Kasumi-1 (cell line): Measurements from ENCODE around the gene MROH2B.

Experiments used
- DNase-seq, 2 experiments: peaks; one replicate each; lab custom pipeline; 2025; lab: John Stamatoyannopoulos, UW

The MROH2B gene

DNA sequence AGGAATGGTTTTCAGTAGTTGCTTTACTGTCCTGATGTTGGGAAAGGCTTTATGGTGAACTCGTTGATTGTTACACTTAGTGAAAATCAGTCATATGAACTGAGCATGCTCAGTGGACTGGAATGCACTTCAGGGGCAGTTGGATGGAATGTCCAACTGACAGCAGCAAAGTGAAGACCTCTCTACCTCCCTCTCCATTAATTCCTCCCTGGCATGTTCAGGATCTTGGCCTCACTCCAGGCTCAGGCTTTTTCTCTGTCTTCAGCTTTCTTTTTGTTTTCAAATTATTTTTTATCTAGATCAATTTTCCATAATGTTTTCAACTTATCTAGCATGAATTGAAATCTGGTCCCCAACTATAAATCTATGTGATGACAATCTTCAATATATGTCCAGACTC, at the start of gene MROH2B:
Gene MROH2B (minus strand): TSS at position 101 of the 400 bp plus-strand sequence. CDS start 490 bp downstream, outside the sequence.
- no peak for DNase-seq

DNA sequence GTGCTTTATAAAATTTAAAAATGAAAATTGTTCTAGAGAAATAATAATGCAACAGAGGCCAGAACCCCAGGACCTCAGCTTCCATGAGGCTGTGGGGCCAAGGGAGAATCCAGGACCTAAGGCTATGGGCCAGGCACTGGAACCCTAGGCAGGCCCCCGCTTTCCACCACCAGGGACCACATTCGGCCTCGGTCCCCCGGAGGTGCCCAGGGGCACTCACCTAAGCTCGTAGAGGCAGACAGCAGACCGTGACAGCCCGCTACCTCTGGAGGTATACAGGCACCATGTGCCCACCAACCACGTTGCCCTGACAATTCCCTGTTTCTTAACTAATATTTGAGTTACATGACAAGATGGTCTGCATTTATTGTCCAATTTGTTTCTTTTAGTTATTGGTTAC, 49.5 kb upstream of the MROH2B start:
- no peak for DNase-seq

DNA sequence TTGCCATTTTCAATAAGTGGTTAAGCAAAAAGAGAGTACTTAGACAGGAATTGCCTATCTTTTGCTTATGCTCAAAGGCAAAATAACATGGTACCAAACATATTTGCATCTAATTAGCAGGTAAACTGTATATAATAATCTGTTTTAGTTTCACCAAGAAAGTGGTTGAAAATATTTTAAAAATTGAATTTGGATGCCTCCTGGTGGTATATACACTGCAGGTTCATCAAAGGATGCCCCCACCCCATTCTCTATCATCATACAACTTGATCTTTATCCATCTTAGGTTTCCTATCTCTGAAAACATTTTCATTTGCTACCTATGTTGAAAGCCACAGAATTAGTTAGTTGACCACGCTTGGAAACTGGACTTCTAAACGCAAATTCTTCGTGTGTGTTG, 47.0 kb upstream of the MROH2B start:
- DNase-seq, result no peak

DNA sequence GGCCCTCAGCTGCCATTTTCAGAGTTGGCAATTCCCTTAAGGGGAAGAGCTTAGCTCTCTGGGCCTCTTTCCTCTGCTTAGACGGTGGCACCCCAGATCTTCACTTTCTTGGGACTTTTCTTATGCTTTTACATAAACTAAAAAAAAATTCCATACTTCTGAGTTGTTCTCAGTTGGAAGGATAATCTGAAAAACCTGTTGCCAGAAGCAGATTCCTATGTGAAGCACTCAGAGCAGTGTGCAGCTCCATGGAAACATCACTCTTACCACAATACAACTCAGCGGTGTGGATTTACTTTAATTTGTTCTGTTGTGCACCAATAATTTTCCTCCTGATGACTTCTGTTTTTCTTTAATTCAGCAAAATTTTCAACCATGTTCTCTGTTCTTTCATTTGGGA, 44.1 kb upstream of the MROH2B start:
- no peak for DNase-seq

DNA sequence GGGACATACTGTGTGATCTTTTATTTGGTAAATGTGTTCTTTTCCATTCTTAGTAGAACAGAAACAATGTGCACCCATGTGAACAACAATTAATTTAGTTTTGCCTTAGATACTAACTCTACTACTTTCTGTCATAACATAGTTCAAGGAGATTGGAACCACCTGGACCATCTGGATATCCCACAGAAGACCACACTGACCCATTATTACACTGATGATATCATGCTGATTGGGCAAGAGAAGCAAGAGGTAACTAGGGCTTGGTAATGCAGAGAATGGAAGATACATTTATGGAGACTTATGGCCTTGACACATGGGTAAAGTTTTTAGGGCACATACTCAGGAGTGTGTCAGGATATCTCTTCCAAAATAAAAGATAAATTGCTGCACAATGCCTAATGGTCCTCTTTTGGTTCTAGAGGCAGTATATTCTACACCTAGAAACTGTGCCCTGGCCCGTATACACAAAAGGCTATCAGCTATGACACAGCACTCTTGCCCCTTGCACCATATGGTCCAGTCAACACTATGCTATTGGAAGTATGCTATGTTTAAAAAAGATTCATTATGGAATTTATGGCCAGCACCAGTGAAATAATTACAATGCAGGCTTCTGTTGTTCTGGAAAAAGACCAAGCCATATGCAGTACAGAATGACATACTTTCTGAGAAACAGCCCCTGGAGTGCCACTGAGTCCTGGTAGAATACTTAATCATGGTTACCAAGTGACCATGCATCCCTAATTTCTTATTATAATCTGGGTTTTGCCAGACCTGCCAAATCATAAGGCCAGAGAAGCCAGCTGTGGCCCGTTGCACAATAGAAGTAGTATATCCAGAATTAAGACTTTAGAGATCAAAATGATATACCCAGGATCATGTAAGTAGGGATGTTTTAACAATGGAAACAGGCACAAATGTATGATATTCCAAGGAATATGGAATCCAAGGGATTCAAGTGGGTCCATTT, 41.6 kb upstream of the MROH2B start:
- no peak for DNase-seq

DNA sequence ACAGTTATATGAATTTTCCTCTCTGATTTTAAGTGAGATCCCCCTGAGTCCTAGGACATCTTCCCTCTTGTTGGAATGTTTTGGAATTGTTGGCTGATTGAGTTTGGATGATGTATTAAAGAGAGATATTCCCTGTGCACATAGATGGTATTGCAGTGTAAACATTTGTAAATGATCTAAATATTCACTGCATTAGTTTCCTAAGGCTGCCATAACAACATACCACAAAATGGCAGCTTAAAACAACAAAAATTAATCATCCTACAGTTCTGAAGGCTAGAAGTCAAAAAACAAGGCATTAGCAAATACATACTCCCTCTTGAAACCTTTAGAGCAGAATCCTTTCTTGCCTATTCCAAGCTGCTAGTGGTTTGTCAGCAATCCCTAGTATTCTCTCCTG, 38.0 kb upstream of the MROH2B start:
- no peak for DNase-seq

DNA sequence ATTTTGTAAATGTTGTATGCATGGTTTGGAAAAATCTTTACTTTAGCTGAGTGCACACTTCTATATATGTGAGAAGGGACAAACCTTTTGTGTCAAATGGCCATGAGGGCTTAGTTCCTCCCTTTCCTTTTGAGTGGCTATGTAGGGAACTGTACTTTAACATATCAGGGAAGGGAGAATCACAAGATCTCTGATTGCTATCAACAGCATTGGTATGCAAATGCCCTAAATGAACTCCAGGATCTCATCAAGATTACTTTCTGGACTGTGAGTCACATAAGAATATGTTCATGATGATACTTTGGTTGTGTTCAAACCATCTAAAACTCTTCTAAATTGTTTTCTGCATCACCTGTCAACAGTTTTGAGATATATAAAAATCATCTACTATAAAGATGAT, 31.2 kb upstream of the MROH2B start:
- DNase-seq, result no peak

DNA sequence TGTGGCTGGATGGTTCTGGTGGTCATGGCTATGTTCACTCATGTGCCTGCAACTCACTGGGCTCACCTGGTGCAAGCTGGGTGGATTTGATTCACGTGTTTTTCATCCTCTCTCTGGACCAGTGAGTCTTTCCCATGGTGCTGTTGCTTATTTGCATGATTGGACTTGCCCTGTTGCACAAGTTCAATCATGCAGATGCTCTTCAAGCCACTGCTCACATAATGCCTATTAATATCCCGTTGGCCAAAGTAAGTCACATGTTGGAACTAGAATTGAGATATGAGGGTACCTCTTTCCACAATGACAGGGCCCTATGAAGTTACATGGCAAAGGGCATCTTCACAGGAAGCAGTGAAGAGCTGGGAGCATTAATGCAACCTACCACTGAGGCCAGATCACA, 26.5 kb upstream of the MROH2B start:
- no peak for DNase-seq

DNA sequence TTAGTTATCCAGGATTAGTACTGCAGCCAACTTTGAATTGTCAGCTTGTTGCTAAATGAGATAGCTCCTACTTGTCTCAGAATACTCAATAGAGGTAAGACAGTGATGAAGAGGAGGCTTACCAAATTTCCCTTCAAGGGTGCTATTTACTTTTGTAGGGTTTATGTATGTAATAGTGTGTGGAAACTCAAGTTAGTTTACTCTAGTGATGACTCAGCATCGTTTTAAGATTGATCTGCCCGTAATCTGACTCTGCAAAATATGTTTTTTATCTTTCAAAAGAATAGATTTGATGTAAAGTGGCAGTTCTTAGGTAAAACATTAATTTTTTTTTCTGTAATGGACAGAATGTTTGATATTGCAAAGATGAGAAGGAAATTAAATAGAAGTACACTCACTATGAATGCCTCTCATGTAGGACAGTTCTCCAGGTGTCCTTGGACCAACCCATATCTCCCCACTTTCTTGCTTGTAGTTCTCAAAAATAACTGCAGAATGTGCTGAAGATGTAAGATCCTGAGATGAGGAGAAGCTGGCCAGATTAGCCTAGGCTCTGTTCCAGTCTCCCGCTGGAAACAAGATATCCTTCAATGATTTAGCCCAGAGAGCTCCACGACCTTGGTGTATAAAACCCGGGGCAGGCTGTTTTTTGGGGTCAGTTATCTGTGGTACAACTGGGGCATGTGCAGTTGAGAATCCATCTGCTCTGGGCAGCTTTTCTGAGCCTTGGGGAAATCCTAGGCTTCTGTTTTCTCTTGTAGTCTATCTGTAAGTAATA, 24.4 kb upstream of the MROH2B start:
- no peak for DNase-seq

DNA sequence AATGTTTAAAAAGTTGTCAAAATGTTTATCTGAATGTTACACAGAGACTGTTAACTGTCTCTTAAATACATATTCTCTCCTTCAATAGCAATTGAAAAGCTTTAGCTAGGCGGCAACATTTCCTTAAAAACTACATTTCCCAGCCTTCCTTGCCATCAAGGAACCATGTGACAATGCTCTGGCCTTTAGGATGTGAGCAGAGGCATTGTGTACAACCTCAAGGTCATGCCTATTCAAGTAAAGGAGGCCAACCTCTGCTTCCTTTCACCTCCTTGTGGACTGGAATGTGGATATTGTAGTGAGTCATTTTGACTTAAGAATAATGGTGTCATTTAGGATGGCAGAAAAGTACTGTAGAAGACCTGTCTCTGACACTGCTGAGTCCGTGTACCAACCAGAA, 23.7 kb upstream of the MROH2B start:
- DNase-seq, result no peak

DNA sequence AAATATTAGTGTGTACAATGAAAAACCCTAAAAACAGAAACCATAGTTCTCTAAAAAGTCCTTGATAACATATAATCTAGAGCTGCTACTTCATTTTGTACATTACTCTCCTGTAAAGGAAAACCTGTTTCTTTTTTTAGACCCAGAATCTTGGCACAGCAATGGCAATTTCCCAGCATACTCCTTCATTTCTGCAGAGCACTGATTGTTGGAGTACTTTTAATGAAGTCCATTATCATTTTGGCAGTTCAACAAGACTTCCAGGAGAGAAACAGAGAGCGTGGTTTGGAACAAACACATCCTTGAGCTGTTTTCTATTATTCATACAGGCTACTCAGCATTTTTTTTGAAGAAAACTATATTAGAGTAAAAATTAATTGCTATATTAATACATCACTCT, 22.7 kb upstream of the MROH2B start:
- DNase-seq, result no peak

DNA sequence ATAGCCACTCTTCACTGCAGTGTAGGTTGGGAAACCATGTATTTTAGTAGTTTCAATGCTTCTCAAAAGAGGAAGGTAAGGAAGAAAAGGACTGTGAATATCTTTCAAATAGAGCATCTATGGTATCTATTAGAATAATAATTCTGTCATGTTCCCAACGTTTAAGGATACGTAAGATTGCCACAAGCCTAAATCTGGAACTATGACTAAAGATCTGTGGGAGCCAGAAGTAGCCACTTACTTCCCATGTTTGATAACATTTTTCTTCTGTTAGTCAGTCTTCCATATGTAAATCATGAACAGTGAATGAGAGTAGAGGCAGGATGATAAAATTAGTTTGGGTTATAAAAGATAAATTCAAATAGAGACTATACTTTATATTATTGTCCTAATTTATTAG, 16.3 kb upstream of the MROH2B start:
- no peak for DNase-seq

DNA sequence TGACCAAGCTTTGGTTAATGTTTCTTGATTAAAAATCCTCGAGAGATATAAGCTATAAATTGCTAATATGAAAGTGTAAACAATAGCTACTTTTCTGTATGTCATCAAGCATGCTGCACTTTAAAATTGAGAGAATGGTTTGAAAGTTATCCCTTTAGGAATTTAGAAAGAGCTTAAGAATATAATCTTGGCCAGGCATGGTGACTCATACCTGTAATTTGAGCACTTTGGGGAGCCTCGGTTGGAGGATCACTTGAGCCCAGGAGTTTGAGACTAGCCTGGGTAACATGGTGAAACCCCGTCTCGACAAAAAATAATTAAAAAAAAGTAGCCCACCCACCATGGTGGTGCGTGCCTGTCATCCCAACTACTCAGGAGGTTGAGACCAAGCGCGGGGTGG, 12.2 kb upstream of the MROH2B start:
- DNase-seq, result no peak

DNA sequence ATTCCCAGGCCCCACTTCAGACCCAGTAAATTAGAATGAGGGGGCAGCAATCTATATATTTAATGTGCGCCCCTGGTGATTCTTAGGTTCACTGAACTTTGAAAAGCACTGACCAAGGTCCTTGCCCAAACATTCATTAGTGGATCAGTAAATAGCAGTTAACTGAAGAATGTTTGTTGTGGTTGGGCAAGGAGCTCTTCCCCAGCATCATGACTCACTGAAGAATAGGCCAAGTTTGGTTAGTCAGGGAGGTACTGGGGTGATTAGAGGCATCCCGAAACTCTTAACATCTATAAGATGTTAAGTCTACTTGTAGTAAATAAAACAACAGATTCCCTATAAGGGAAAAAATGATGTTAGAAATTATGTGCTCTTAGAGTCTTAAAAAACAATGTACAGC, 833 bp upstream of the MROH2B start:
- DNase-seq, result no peak

DNA sequence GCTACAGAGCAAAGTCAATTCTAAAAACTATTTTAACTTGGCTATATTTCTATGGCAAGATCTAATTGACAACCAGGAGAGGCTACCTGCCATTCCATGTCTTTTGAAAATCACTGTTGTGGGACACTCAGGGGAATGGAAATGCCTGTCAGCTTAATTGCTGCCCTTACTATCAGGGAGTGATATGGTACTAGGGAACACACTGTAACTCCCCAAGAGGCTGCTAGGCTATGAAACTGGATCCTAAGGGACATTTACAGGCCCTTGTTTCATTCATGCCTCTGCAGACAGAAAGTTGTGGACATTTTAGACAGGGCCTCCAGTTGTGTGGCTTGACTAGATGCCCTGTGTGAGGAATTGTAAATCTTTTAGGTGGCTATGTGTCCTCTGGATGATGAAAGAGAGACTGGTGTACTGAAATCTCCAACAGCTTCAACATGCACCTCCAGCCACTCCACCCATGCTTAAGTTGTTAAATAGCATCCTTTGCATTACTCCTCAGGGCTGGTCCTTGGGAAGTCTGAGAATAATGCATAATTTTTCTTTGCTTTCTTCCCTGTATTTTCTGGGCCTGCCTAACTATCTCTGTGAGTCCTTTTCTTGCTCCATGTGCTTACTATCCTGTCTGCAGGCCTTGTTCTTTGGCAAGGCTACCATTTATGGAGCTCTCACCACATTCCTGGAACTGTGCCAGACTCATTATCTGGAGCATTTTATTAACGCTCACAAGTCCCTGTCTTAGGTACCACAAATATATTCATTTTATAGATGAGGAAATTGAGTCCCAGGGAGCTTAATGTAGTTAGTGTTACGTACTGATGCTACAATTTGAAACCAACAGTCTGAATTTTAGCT, 3.2 kb downstream of the MROH2B start:
- no peak for DNase-seq

DNA sequence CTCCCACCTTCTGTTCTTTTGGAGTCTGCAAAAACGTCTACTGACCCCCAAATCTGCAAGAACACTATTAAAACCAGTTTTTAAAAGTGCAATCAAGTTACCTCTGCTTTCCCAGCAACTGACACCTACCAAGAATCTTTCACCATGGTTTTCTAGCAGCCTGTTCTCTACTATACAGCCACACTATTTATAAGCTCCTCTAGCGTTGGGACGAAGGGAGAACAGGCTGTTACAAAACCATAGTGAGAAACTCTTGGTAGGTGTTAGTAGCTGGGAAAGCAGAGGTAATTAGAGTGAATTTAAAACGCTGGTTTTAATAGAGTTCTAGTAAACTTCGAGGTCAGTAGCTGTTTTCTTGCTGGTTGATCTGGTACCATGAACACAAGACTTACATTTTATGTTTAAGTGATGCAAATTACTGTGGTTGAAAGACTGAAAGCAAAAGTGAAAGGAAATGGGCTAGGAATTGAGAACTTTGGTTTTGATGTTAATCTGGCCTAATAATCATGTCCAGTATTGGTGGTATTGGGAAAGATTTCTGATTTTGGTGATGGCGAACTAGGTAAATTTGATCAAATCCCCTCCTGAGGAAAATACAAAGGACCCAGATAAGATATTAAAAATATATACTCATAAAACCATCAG, 5.3 kb downstream of the MROH2B start:
- DNase-seq, result no peak

DNA sequence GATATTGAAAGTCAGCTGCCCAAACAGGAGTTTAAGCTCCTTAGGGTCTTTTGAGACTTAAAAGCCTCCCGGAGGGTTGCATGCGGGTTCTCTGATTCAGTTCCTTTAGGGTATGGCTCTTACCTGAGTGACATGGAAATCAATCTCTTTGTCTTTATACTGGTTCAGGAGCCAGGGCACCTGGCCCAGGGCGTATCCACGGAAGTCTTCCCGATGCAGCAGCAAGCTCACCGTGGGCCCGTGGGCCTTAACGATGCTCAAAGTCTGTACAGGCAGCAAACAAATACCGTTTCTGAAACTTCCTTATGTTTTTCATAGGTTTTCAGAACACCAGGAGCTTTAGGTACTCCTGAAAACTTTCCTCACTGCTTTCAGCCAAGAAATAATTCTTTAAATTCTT, 13.2 kb downstream of the MROH2B start:
- DNase-seq, result no peak

DNA sequence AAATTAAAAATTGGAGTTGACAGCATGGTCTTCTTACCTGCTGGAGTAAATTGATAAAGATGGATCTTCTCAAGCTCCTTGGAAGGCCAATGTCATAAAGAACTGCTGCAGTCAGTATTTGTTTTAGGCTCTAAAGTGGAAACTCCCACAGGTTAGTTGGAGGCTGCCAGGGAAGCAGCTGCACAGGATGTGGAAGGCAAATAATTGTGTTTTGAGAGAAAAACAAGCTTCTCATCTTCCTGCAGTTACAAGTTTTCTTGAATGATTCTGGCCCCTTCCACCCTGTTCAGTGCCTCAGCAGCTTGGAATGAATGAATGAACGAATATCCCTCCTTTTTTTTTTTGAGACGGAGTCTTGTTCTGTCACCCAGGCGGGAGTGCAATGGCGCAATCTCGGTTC, 13.9 kb downstream of the MROH2B start:
- DNase-seq, result no peak

DNA sequence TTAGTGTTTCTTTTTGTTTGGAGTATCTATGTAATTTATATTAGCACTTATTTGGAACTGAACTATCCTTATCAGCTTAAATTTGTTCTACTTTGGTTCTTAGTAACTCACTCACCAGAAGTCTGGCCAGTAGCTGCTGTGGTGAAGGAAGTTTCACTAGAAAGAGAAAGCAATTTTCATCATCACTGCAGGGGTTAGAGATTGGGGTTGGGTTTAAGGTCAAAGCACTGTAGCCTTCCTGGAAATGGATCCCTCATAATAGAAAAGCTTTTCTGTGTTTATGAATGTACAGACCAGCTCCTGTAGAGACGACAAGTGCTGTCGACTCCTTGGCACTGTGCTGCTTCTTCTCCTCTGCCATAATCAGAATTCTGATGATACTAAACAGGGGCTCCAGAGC, 22.2 kb downstream of the MROH2B start:
- DNase-seq, result no peak

DNA sequence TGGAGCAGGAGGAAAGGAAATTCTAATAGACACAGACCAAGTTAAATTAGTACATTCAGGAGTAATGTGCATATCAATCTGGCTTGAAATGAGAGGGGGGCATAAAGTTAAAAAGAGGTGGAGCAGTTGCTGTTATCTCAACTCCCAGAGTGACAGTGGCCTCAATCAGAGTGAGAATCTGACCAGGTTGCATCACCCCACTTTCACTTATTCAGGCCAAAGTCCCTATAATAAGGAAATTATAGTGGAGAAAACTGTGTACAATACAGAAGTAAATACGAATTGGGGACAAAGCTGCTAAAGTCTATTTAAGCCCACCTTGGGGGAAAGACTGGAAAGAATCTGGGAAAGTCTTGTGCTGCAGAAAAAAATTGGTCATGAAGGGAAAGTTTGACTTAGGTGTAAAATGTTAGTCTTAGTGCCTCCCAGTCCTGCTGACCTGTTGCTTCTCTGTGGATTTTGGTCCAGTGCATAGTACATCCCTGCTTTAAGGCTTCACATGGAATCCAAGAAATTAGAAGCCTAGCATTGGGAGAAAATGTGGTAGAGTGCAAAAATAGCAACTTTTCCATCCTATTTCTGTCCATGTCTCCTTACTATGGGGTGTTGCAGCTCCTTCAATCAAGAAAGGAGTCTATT, 27.9 kb downstream of the MROH2B start:
- no peak for DNase-seq

DNA sequence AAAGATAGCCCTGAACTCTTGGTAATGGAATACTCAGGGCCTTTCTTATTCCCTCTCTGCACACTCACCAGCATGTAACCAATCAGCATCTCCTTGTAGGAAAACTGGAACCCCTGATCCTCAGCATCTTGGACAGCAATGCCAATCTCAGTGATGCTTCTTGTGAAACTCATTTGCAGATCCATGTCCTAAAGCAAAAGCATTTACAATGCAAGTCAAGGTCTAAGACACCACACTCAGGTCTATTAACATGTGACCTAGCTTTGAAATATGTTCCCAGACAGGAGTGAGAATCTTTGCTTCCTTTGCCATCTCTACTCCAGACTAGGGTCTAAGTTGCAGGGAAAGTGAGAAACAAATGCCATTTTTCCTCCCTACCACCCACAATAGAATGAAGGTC, 38.2 kb downstream of the MROH2B start:
- no peak for DNase-seq
